Sigmoid colon (tissue), 7 donors: ENCODE data around the gene KRT36. TPM values are rescaled to one million over a fixed set of nuclear protein-coding genes. Genes with fewer than 3 reads are reported as not detected.

Source experiments
- DNase-seq: peaks from one replicate; pipeline ENCODE4 v3.0.0-alpha.2; 2019
- H3K27ac ChIP-seq, 4 donors: fragments of 200-600 bp; sonication (generic); one replicate each; pipeline ENCODE4 v1.5.1; 2016 to 2019; ENCODE audit warnings: mild to moderate bottlenecking in 1 of 4
- H3K27me3 ChIP-seq, 3 donors: fragments of 200-600 bp; sonication (generic); one replicate each; pipeline ENCODE4 v1.5.1; 2019; ENCODE audit warnings: mild to moderate bottlenecking in 1 of 3
- H3K36me3 ChIP-seq, 4 donors: fragments of 200-600 bp; sonication (generic); one replicate each; pipeline ENCODE4 v1.5.1; 2016 to 2019
- H3K4me1 ChIP-seq, 4 donors: fragments of 200-600 bp; sonication (generic); one replicate each; pipeline ENCODE4 v1.5.1; 2017 to 2019
- H3K4me3 ChIP-seq, 4 donors: fragments of 200-600 bp; sonication (generic); one replicate each; pipeline ENCODE4 v1.5.1; 2017 to 2019; ENCODE audit warnings: mild to moderate bottlenecking in 2 of 4, moderate library complexity in 1 of 4
- H3K9me3 ChIP-seq, 4 donors: fragments of 200-600 bp in 3 of 4; sonication (generic) in 3 of 4; one replicate each; pipeline versions ENCODE4 v1.5.1 to v1.6.1; 2013 to 2019
- EP300 ChIP-seq, 4 donors: sonication (generic); formaldehyde crosslinking; IDR thresholded peaks; one replicate each; pipeline ENCODE4 v1.6.1; 2017; ENCODE audit warnings: antibody characterized with exemption in 4 of 4
- POLR2A ChIP-seq, 2 donors: fragments of 450-650 bp; IDR thresholded peaks; one replicate each; pipeline ENCODE4 v1.6.1; 2016; ENCODE audit warnings: antibody characterized with exemption in 2 of 2, mild to moderate bottlenecking in 2 of 2, moderate library complexity in 2 of 2
- POLR2AphosphoS5 ChIP-seq, 4 donors: sonication (generic); formaldehyde crosslinking; IDR thresholded peaks; one replicate each; pipeline ENCODE4 v1.6.1; 2017; ENCODE audit warnings: antibody characterized with exemption in 4 of 4
- WGBS, 2 donors: extraction: QIAGEN DNeasy Blood & Tissue Kit; methylation state at CpG; one replicate each; pipeline ENCODE4 v1.1.7; 2013; 5-methylcytosine and 5-hydroxymethylcytosine counted together
- intact Hi-C: fragments of 100-400 bp; cut with DNase I; formaldehyde crosslinking; loops from one replicate; pipeline ENCODE4 v1.15.1; 2023
- polyA plus RNA-seq, 3 donors: library from polyadenylated mRNA; stranded (reverse); fragments of 200-250 nt; gene quantifications; one replicate each; pipeline ENCODE4 v1.2.3, GENCODE V29; 2013
- total RNA-seq, 4 donors: library from RNA; depleted of rRNA; stranded (reverse); fragments of >200 nt; gene quantifications; one replicate each; pipeline ENCODE4 v1.1.0, GENCODE V29; 2016
- TF ChIP-seq, protein P1 (sequence below), 4 experiments: fragments of 450-650 bp in 3 of 4; fragments of 200-600 bp in 1 of 4; IDR thresholded peaks; one replicate each; pipeline ENCODE4 v1.5.1; 2016 to 2019; ENCODE audit warnings: antibody characterized with exemption in 4 of 4, mild to moderate bottlenecking in 3 of 4, moderate library complexity in 2 of 4
- donor health status: healthy with polysubstance abuse.
- donor health status: Bipolar disorder and iron deficiency.
- donor health status: healthy.

Gene KRT36
- total and polyA plus RNA-seq, 7 donors = 0.20 to 0.33 TPM; not detected in 5

DNA sequence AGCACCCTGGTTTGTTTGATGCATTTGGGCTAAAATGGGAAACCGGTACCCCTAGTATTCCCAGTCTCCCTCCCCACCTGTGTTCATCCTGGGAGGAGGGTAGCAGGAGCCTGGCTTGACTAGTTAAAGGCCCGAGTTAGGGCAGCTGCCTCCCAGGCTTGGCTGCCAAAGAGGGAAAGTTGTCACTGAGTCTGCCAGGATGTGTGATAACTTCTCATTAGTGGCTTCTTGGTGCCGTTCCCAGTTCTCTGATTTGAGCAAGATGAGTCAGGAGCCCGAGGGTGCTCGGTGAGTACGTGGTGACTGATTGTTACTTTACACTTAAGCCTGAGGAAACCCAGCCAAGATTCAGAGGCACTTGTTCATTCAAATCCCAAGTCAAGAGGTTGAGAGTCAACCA, 25.0 kb downstream of the KRT36 start:
- Histone ChIP-seq H3K4me1 (peaks cover 0 to 7% (median 3%) of the 10 kb centered on the region in 4 donors), H3K9me3 (peaks cover 0 to 6% (median 0%) of the 10 kb centered on the region in 4 donors), H3K4me3 (no peak overlapping the region), H3K27ac (no peak overlapping the region), H3K27me3 (peaks cover 0 to 3% (median 0%) of the 10 kb centered on the region in 3 donors), H3K36me3 (no peaks in the 10 kb centered on the region)
- TF ChIP-seq POLR2AphosphoS5 (IDR thresholded peaks at IDR 0.05) (no peak), EP300 (IDR thresholded peaks at IDR 0.05) (no peak), POLR2A (IDR thresholded peaks at IDR 0.05) (no peak)
- TF ChIP-seq, protein P1, sequence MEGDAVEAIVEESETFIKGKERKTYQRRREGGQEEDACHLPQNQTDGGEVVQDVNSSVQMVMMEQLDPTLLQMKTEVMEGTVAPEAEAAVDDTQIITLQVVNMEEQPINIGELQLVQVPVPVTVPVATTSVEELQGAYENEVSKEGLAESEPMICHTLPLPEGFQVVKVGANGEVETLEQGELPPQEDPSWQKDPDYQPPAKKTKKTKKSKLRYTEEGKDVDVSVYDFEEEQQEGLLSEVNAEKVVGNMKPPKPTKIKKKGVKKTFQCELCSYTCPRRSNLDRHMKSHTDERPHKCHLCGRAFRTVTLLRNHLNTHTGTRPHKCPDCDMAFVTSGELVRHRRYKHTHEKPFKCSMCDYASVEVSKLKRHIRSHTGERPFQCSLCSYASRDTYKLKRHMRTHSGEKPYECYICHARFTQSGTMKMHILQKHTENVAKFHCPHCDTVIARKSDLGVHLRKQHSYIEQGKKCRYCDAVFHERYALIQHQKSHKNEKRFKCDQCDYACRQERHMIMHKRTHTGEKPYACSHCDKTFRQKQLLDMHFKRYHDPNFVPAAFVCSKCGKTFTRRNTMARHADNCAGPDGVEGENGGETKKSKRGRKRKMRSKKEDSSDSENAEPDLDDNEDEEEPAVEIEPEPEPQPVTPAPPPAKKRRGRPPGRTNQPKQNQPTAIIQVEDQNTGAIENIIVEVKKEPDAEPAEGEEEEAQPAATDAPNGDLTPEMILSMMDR (IDR thresholded peaks at IDR 0.05) = no peak
- intact Hi-C loops = no loop called here
- DNase-seq = no peak
- WGBS, 2 donors = 63 to 75% methylated on average over 6 of the region's 6 CpGs

DNA sequence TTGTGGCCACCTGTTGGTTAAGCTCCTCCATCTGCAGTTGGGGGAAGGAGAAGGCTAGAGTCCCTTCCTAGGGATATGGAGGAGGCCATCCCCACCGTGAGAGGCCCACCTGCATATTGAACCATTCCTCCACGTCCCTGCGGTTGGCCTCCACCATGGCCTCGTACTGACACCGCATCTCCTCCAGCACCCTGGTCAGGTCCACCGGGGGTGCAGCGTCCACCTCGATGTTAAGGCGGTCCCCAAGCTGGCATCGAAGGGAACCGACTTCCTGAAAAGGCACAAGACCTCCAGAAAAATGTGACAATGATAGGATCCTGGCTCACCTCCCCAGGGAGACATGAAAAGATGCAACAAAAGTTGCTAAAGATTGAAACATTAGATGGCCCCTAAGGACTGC, 25.5 kb downstream of the KRT36 start:
- Histone ChIP-seq H3K36me3 (no peaks in the 10 kb centered on the region), H3K27me3 (peaks cover 0 to 3% (median 0%) of the 10 kb centered on the region in 3 donors), H3K27ac (no peak overlapping the region), H3K4me3 (no peak overlapping the region), H3K4me1 (peaks cover 0 to 7% (median 3%) of the 10 kb centered on the region in 4 donors), H3K9me3 (peaks cover 0 to 6% (median 0%) of the 10 kb centered on the region in 4 donors)
- intact Hi-C loops = no loop called here
- no peak for TF ChIP-seq POLR2A (IDR thresholded peaks at IDR 0.05)
- TF ChIP-seq EP300 (IDR thresholded peaks at IDR 0.05) = no peak
- TF ChIP-seq POLR2AphosphoS5 (IDR thresholded peaks at IDR 0.05) = no peak
- TF ChIP-seq, protein P1 (IDR thresholded peaks at IDR 0.05) = no peak
- DNase-seq = no peak
- 87 to 90% methylated on average over 11 of the region's 11 CpGs for WGBS, 2 donors

DNA sequence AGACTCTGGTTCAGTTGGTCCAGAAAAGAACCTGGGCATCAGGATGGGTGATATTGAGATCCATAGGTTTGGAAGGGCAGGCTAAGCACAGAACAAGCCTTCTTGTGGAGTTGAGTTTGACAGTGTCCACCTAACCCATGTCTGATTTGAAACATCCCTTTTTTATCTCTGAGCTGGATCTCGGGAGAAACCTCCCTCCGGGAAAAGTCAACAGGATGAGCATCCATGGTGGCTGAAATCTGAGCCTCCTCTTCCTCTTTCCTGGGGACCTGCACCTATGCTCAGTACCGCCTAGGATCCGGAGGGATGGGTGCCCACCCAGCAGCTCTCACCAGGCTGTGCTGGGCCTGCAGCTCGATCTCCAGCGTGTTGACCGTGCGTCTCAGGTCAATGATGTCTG, 26.0 kb downstream of the KRT36 start:
- H3K4me1 ChIP-seq = peaks cover 0 to 7% (median 3%) of the 10 kb centered on the region in 4 donors
- H3K27ac ChIP-seq = no peak overlapping the region
- WGBS, 2 donors = 90 to 93% methylated on average over 8 of the region's 8 CpGs
- peaks cover 0 to 6% (median 0%) of the 10 kb centered on the region in 4 donors for H3K9me3 ChIP-seq
- peaks cover 0 to 3% (median 0%) of the 10 kb centered on the region in 3 donors for H3K27me3 ChIP-seq
- no peak for TF ChIP-seq POLR2A (IDR thresholded peaks at IDR 0.05)
- TF ChIP-seq, protein P1 (IDR thresholded peaks at IDR 0.05) = no peak
- no peak for TF ChIP-seq POLR2AphosphoS5 (IDR thresholded peaks at IDR 0.05)
- no peak overlapping the region for H3K4me3 ChIP-seq
- intact Hi-C loops = no loop called here
- no peaks in the 10 kb centered on the region for H3K36me3 ChIP-seq
- no peak for DNase-seq

DNA sequence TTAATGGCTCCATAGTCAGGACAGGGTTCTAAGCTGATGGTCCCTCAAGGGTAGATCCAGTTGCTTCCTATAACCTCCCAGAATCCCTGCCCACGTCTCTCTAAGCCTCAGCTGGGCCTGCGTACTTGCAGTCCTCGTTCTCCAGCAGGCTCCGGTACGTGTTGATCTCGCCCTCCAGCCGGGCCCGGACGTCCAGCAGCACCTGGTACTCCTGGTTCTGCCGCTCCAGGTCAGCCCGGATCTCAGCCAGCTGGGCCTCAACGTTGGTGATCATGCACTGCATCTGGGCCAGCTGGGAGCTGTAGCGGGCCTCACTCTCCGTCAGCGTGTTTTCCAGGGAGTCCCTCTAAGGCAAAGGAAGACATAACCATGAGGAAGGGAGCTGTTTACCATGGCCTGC, 27.0 kb downstream of the KRT36 start:
- WGBS, 2 donors = 80 to 85% methylated on average over 15 of the region's 15 CpGs
- Histone ChIP-seq H3K27ac (no peak overlapping the region), H3K27me3 (peaks cover 0 to 3% (median 0%) of the 10 kb centered on the region in 3 donors), H3K36me3 (no peaks in the 10 kb centered on the region), H3K4me3 (no peak overlapping the region), H3K4me1 (peaks cover 0 to 7% (median 3%) of the 10 kb centered on the region in 4 donors), H3K9me3 (no peaks in the 10 kb centered on the region)
- intact Hi-C loops = no loop called here
- no peak for DNase-seq
- TF ChIP-seq, protein P1 (IDR thresholded peaks at IDR 0.05) = no peak
- TF ChIP-seq POLR2AphosphoS5 (IDR thresholded peaks at IDR 0.05) = no peak
- no peak for TF ChIP-seq POLR2A (IDR thresholded peaks at IDR 0.05)
- no peak for TF ChIP-seq EP300 (IDR thresholded peaks at IDR 0.05)

DNA sequence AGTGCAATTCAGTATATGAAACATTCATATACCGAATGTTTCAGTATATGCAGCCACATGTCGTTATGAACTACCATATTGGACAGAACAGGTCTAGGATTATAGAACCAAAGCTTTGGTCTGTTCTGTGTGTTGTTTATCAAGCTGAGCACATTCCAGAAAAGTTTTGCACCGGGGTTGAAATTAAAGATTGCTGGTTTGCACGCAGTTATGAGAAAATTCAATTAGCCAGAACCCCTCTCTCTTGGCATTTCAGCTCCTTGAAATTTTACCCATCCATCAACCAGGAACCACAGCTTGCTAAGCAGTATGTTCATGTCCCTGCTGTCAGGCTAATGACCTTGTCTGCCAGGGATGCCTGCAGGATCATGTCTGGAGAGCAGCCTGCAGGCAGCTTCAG, 32.0 kb downstream of the KRT36 start:
- WGBS, 2 donors = 78 to 88% methylated on average over 4 of the region's 4 CpGs
- TF ChIP-seq, protein P1 (IDR thresholded peaks at IDR 0.05) = no peak
- no peak for TF ChIP-seq POLR2A (IDR thresholded peaks at IDR 0.05)
- no peak for TF ChIP-seq EP300 (IDR thresholded peaks at IDR 0.05)
- TF ChIP-seq POLR2AphosphoS5 (IDR thresholded peaks at IDR 0.05) = no peak
- no peak for DNase-seq

More for the DNA sequence above, 32.0 kb downstream of the KRT36 start:
- Histone ChIP-seq H3K36me3 (no peaks in the 10 kb centered on the region), H3K27me3 (peaks cover 0 to 3% (median 0%) of the 10 kb centered on the region in 3 donors), H3K9me3 (no peaks in the 10 kb centered on the region), H3K4me3 (no peak overlapping the region), H3K4me1 (no peaks in the 10 kb centered on the region), H3K27ac (no peak overlapping the region)
- intact Hi-C loops = no loop called here
